Stimulated activated CD8-positive, alpha-beta memory T cell treated with anti-CD3 and anti-CD28 coated beads, Interleukin-15, amount 100 ng/mL, for 1 hour (primary cell): ENCODE data around the gene FAT3.

Experiments
- DNase-seq: peaks from one replicate; pipeline ENCODE4 v3.0.0-alpha.2; 2020; ENCODE audit warnings: low read depth

Gene FAT3

DNA sequence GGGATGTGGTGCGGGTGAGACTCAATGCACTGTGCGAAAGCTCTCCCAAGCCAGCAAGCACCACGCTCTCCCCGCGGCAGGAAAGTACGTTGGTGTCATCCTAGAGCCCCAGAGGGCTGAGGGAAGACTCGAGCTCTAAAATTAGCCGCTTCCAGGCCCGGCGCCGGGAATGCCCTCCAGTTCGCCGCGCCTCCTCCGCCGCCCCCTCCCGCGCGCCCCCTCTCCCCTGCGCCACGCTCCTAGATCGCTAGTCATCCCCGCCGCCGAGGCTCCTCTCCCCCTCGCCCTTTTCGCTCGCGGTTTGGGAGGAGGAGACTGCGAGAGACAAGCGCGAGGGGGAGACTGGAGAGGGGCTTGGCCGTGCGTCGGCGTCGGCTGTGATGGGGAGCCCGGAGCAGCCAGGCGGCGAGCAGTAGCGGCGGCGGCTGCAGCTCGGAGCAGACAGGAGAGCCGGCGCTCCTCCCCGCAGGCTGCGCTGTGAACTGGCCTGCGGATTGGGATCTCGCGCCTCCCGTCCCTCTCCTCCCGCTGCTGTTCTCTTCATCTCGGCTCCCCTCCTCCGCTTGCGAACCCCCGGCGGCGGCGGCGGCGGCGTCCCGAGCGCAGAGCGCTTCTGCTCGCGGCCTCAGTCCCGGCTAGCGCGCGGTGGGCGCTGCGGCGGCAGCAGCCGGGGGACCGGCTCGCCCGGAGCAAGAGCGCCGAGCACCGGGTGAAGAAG, at the start of gene FAT3:
FAT3 (plus strand) TSS at position 412 of the 718 bp plus-strand sequence. CDS start 127,295 bp downstream, outside the sequence.
- no peak for DNase-seq

DNA sequence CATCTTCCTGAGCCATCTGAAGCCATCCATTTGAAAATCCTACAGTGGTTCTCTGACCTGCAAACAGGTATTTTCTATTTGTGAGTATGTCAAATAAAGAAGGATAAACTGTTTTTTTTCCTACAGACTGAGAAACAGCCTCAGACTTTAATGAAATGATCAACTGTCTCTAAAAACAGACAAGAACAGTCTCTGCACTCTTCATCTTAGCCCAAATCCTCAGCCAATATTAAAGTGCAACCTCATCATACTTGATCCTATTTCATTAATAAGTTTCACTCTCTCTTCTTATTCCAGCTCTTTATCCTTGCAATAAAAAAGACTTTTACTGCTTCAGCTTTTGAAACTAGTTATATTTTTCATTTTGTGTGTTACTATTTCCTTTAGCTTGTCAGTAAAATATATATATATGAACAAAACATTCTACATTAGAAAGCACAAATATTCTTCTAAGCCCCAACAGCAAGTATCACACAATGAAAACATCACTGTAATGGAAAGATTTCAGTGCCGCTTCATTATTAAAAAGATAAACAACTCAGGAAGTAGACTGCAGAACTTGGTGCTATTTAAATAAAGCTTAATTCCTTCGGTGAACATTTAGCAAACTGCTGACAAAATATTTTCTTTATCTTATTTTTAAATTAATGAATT, 45.5 kb upstream of the FAT3 start:
- no peak for DNase-seq

DNA sequence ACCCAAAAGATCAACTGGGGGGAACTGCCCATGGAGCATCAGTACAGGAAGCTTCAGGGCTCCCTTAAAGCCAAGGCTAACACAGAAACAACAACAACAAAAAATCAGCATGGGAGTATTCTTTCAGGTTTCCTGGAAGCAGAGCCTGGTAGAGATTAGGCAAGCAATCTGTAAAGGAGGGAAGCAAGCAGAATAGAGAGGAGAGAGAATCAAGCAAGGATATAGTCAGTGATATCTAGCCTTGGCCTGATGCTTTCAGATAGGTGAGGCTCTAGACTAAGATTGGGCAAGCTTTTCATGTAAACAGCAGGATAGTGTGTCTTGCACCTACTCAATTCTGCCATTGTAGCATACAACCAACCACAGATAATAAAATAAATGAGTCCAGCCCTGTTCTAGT, 44.4 kb upstream of the FAT3 start:
- no peak for DNase-seq

DNA sequence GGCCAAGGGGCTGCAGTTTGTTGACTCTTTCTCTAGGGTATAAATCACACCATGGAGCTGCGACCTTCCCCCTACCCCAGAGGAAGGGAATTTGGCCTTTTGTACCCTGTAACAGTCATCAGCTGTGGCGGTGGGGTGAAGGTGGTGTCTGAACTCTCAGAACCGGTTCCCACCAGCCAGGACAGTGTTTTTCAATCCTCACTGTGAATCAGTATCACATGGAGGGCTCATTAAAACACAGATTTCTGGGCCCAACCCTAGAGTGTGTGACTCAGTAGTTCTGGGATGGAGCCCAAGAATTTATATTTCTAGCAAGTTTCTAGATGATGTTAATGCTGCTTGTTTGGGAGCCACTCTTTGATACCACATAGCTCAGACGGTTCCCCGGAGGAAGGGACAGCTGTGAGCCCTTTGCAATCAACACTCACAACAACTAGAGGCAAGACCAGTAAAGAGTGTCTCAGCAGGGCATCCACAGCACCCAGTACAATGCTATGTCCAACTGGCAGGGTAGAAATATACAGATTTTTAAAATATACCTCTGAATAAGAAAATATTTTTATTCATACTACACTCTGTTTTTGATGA, 43.9 kb upstream of the FAT3 start:
- DNase-seq = no peak

DNA sequence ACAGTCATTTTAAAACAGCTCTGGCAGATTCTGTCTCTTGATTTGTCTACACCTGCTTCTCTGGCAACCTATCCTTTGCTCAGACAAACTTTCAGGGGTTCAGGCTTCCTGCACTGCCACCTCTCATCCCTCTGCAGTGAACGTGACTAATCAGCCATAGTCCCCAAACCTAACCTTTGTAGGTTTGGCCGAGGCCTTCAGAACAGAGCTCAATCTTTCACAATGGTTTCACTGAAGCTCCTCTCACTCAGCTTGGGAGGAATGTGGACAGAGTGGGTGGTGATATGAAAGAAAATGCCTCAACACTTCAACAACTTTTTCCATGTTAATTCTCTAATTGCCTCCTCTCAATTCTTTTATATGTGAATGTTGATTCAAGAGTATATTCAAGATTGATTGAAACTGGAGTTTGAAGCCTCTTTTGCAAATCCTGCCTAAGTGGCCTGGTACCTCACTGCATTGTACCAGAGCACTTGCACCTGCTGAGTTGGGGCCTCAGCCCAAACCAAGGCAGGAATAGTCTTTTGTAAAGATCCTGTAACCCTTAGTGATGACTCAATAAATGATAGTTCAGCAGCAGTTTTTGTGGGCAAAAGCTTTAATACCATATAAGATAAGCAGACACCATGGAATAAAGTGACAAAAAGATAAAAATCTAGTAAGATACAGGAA, 33.9 kb upstream of the FAT3 start:
- DNase-seq = no peak

DNA sequence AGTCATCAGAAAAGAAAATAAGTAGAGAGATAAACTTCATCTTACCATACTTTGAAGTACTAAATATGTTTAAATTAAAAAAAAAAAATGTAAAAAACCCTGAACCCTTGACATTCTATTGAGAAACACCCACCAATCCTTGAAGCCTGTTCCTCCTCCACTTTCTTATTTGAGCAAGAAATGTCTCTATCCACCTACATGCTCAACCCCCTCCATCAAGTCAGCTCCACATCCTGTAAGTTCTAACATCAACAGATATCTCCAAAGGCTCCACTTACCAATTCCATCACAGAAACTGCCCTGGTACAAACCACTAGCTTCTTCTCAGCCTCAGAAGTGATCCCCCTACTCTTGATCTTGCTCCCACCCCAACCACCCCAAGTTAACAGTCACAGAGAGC, 32.5 kb upstream of the FAT3 start:
- no peak for DNase-seq

DNA sequence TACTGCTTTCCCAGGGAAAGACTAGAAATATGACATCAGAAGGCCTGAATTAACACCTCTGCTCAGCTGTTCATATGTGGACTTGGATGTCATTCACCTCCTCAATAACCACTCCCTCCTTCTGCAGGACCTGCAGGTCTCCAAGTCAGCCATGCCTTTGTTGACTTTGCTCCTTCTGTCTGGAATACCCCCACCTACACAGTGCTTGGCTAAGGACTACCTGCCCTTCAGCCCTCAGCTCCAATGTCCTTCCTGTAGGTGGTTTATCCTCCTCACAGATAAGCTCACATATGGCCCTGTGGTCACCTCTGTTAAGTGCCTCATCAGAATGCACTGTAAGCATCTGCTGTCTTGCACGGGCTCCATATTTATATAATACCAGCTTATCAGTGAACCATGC, 26.4 kb upstream of the FAT3 start:
- no peak for DNase-seq

DNA sequence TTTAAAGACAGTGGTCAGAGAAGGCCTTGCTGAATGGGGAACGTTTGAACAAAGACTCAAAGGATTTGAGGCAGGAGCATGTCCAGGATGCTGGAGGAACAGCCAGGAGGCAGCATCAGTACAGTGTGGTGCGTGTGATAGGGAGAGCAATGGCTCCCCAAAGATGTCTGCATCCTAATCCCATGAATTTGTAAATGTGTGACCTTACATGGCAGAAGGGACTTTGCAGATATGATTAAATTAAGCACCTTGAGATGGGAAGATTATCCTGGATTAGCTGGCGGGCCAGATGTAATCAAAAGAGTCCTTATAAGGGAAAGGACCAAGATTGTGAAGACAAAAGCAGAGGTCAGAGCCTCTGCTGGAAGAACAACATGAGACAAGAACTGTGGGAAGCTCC, 24.6 kb upstream of the FAT3 start:
- DNase-seq = no peak

DNA sequence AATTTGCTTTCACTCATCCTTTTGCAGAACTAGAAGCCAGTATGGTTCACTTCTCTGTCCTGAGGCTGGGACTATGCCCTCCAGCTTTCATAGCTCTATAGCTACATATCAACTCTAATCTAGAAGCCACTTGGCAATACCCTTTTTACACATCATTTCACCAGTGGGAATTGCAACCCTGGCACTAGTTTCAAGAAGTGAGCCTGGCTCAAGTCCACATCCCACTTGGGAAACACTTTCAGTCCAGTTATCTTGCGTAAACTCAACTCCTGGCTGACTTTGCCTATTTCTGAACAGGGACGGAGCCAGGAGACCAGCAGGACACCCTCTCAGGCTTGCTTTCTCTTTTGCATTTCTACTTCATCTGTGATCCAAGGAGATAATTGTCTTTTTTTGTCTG, 19.9 kb upstream of the FAT3 start:
- DNase-seq = no peak

DNA sequence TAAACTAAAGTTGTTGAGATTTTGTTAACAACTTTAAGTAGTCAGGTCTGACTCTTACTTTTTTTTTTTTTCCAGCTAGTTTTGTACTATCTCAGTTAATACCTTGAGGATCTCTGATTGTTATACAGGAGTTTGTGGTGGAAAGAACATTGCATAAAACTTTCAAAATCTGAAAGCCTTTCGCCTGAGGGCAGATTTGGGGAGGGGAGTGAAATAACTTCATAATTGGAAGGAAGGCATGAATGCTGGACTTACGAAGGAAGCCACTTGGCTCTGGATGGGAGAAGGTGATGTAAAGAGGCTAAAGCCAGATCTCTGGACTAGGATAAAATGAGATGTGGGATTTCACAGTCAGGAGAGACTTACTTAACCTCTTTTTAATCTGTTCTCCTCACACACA, 18.2 kb upstream of the FAT3 start:
- no peak for DNase-seq

DNA sequence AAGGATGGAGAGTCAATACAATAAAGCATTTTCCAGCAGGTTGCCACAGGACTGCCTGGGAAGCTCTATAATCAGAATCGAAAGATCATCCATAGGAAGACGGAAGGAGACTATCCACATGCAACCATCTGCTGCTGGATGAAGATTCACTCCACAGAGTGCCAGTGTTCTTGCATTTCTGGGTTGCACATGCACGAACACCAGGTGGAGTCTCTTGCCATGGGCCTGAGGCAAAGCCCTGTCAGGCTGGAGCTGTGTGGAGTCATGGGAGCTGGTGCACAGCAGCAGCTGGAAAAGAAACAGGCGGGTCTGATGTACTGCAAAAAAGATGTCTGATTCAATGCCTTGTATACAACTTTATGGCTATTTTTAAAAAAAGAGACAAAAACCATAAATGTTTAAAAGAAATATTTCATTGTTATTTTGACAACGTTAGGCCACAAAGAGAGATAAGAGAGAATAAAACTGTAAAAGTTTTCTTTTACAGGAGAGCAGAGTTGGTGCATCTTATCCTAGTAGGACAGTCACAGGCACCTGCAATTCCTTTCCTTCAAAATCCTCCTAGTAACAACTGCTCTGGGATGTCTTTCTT, 12.9 kb upstream of the FAT3 start:
- no peak for DNase-seq

DNA sequence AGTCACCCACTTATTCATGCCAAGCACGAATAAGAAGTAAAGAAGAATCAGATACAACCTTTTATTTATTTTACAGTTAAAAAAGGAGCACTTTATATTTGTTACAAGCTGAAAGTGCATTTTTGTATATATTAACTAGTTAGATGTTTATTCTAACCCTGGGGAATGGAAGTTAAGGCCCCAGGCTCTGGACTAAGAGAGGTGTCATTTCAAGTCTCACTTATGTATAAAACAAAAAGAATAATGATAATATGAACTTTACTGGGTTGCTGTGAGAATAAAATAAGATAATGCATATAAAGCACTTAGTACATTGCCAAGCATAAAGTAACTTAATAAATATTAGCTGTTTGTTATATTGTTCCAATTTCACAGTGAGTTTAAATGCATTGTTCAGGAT, 12.1 kb upstream of the FAT3 start:
- DNase-seq = no peak

DNA sequence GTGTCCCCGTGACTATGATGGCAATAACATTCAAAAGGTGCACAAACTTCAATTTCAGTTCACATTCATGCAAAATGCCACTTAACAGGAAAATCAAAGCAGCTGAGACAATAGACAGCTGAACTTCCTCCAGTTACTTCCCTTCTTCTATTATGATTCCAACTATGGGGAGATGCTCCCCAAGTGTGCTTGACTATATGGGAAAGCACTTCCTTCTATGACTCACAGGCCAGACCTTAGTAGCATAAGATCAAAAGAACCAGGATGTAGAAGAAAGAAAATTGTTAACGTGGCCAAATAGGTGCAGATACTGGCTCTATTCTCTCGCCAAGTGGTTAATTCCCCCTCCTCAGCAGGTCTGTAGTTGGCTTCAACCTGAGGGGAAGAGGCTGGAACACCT, 7.8 kb upstream of the FAT3 start:
- no peak for DNase-seq

DNA sequence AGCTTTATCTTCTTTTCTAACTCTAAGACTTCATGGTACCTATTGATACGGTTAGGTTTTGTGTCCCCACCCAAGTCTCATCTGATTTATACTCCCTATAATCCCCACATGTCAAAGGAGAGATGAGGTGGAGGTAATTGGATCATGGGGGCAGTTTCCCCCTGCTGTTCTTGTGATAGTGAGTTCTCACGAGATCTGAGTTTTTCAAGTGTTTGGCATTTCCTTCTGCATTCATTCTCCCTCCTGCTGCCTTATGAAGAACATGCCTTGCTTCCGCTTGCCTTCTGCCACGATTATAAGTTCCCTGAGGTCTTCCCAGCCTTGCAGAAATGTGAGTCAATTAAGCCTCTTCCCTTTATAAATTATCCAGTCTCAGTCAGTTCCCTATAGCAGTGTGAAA, 5.1 kb upstream of the FAT3 start:
- no peak for DNase-seq

DNA sequence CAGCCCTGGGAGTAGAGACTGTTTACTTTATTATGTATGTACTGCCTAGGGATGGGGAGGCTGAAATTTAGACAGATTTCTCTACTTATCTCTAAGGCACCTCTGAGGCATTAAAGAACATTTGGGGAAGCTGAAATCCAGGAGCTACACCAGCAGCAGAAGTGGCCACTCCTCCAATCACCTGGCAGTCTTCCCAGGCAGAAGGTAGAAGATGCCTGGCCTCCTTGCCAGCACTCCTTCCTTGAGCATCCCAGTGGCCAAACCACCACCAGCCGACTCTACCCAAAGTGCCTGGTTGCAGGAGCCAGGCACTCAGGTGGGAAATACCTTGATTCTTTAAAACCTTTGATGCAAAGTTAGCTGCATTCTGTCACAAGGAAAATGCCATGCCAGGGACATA, 1.9 kb upstream of the FAT3 start:
- no peak for DNase-seq

DNA sequence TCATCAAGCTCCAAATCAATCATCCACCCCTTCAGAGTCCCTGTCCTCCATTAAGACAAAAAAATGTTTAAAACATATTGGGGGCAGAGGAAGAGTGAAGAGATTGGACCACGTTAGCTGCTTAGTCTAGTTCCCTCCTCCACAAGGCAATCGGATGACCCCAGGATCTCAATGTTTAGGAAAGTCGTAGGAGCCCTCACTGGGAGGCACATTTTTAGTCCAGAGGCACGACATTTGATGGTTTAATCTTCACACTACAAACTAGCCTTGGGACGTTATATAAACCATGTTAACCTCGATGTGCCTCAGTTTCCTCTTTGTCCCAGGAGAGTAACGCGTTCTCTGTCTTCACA, 588 bp upstream of the FAT3 start:
- DNase-seq = no peak

DNA sequence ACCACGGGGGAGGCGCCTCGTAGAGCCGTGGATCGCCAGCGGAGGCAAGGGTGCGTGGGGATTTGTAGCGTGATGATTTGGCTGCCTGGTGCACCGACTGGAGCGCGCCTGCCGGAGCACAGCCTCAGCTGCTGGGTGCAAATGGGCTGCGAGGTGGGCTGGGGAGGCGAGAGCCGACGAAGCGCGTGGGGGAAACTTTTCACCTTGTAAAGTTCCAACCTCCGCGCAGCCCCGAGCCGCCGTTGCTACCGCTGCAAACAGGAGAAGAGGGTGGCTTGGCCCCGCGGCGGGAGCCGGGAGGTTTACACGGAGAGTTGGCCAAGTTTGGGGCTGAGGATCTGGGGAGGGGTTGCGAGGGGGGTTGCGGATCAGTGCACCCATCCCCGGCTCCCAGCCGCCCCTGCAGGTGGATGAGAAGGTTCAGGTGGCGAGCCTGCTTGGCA, 528 bp downstream of the FAT3 start:
- DNase-seq = no peak

DNA sequence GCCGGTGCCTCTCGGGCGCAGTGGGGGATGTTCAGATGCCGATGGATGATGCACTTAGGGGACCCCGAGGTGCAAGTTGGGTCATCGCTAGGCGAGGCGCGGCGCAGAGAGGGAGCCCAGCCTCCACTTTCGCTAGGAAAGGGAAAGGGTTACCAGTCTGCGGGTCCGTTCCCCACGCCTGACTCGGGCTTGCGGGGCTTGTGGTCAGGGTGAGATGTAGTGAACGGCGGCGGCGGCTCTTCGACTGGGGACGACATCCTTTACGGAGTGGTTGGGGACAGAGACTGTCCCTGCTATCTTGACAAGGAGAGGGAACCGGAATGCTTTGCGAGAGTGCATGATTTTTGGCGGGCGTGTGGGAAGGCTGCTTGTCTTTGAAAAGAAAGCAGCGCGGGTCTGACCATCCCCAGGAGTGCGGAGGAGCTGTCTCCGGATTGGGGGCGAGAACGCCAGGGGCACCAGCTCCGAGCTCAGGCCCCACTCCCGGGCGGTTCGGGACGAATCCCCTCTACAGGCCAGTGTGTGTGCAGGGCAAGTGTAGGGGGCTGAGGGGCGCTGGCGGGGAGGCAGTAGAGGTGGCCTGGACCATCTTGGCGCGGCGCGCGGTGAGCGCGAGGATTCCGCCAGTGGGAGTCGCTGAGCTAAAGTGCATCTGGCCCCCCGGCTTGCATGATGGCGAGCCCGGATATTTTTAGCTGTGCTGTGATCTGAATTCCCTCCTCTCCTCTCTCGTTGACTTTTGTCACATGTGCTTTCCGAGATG, 1.1 kb downstream of the FAT3 start:
- no peak for DNase-seq

DNA sequence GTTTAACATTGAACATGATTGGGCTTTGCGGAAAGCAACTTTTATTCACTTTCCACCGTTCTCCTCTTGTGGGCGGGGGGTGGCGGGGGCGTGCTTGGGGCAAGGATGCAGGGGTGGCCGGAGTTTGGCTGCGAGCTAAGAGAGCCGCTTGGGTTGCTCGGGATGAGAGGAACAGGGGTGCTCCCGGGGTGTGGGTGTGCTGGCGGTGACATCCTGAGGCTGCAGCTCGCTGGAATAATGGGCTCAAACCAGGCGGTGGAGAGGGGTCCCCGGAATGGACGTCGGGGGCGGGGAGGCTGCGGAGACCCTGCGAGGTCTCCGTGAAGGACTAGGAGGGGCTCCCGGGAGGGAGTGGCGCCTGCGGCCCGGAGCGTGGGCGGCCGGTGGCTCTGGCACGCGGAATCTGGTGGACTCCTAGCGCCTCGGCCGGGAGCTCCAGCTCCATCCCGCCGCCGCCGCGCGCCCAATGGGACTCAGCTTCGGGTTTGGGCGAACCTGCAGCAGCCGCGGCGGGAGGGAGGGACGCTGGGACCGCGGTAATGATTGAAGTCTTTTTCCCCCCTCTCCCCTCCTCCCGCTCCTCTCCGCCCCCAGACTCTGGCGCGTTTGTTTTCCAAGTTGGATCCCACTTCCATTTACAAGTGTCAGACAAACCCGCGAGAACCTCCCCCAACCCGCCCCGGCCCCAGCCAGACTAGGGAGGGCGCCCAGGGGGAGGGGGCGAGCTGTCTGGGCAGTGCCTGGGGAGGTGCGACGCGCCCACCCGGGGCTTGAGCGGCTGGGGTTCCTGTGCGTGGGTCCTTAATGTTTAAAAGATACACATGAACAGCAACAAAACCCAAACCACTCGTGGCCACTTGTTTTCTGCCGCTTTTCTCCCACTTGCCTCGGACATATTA, 2.0 kb downstream of the FAT3 start:
- DNase-seq = no peak

DNA sequence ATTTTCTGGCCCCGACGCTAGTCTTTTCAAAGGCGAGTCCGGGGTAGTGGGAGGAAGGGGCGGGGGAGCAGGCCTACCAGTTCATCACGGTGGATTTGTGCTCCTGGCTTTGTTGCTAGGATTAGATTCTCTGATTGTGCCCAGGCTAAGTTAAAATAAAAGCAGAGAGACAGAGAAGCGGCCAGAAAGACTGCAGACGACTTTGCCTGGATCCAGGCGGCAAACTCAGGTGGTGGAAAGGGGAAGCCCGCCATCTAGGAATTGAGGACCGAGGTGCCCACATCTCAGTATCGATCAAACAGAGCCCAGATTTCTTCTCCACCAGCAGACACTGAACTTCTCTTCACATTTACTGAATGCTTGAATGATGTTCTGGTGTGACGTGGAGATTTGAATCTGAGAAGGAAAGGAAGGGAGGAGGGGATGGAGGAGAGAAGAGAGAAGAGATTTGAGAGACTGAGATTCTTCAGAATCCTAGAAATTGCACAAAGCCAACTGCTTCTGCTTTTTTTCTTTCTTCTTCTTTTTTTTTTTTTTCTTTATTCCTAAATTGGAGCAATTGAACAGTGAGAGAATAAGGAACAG, 2.7 kb downstream of the FAT3 start:
- DNase-seq = no peak
